LNCaP clone FGC (cell line): ENCODE results near the gene MRFAP1.
"Not testable (repeated sequence)": the region's sequence is repeated elsewhere in the genome, so short reads cannot be mapped to it uniquely, and the experiment has no call there.

Source experiments
- DNase-seq: peaks from one replicate; pipeline ENCODE4 v3.0.0-alpha.2; 2011; ENCODE audit warnings: low read depth
- H3K4me3 ChIP-seq: 2 replicates; pipeline ENCODE4 v1.5.1; 2011; ENCODE audit warnings: mild to moderate bottlenecking, low read depth, low read length, control low read depth
- TF ChIP-seq, protein P1 (sequence below): IDR thresholded peaks from 2 replicates; pipeline ENCODE4 v1.5.1; 2012; ENCODE audit warnings: mild to moderate bottlenecking; ENCODE audit not compliant: control insufficient read depth, insufficient read depth; ENCODE audit errors: extremely low read depth

MRFAP1 gene

DNA sequence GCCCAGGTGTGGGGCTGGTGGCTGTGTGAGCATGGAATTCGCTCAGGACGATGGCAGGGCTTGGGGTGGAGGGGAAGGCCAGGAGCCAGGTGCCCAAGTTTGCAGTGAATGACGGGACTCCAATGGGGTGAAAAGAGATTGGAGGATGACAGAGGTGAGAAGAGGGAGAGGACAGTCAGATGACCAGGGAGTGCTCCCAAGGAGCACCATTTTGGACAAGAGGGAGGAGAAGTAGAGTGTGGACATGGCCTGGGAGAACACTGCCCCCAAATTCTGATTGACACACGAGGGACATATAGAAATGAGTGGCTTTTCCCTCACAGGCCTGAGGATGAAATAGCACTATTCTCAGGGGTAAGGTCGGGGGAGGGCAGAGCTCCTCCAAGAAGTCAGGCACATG, 6.7 kb downstream of the MRFAP1 start:
- DNase-seq, result no peak
- TF ChIP-seq, protein P1, sequence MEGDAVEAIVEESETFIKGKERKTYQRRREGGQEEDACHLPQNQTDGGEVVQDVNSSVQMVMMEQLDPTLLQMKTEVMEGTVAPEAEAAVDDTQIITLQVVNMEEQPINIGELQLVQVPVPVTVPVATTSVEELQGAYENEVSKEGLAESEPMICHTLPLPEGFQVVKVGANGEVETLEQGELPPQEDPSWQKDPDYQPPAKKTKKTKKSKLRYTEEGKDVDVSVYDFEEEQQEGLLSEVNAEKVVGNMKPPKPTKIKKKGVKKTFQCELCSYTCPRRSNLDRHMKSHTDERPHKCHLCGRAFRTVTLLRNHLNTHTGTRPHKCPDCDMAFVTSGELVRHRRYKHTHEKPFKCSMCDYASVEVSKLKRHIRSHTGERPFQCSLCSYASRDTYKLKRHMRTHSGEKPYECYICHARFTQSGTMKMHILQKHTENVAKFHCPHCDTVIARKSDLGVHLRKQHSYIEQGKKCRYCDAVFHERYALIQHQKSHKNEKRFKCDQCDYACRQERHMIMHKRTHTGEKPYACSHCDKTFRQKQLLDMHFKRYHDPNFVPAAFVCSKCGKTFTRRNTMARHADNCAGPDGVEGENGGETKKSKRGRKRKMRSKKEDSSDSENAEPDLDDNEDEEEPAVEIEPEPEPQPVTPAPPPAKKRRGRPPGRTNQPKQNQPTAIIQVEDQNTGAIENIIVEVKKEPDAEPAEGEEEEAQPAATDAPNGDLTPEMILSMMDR, result no peak
- H3K4me3 ChIP-seq, result no peak overlapping the region

DNA sequence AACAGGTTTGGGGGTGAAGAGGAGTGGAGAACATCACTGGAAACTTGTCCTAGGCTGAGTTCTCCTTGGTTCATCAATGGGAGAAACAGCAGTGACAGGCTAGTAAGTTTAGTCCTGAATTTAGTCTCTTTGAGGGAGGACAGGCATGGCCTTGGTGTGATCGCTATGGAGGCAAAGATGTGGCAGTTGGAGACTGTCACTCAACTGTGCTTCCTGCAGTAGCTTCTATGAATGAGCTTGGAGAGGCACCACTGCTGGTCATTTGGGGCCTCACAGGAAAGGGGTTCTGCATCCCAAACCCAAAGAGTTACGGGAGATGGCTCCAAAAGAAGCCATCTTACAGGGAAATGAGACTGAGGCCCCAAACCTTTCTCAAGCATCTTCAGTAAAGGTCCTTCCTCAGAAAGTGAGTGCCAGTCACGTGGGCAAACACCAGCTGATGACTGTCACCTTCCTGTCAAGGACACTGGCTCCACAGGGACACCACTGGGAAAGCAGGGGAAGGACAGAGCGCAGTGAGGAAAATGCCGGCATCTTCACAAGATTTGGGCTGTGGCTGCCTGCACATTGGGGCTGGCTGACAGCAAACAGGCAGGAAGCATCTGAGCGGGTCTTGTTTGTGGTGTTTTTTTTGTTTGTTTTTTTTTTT, 7.2 kb downstream of the MRFAP1 start:
- no peak for DNase-seq
- TF ChIP-seq, protein P1, result no peak
- no peak overlapping the region for H3K4me3 ChIP-seq

DNA sequence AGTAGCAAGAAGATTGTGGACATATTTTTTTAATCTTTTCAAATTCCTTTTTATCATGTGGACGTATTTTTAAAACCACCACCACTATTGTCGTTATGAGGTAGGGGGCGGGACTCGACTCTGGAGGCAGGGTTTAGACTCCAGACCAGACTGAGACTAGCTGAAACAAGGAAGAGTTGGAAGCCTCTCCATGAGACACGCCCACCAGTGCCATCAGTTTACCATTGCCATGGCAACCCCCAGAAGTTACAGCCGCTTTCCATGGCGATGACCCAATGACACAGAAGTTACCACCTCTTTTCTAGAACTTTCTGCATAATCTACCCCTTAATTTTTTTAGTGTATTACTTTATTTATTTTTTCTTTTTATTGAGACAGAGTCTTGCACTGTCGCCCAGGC, 8.7 kb downstream of the MRFAP1 start:
- TF ChIP-seq, protein P1, result no peak
- H3K4me3 ChIP-seq, result no peak overlapping the region
- no peak for DNase-seq

DNA sequence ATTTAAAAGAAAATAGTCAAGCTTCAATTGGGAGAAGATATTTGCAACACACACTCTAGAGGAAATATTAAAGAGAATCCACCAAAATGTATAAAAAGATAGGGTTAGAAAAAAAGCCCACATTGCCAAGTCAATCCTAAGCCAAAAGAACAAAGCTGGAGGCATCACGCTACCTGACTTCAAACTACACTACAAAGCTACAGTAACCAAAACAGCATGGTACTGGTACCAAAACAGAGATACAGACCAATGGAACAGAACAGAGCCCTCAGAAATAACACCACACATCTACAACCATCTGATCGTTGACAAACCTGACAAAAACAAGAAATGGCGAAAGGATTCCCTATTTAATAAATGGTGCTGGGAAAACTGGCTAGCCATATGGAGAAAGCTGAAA, 13.7 kb downstream of the MRFAP1 start:
- H3K4me3 ChIP-seq, DNase-seq: not testable (repeated sequence)

DNA sequence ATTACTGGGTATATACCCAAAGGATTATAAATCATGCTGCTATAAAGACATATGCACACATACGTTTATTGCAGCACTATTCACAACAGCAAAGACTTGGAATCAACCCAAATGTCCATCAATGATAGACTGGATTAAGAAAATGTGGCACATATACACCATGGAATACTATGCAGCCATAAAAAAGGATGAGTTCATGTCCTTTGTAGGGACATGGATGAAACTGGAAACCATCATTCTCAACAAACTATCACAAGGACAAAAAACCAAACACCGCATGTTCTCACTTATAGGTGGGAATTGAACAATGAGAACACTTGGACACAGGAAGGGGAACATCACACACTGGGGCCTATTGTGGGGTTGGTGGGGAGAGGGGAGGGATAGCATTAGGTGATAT, 14.8 kb downstream of the MRFAP1 start:
- not testable (repeated sequence) for DNase-seq, H3K4me3 ChIP-seq

DNA sequence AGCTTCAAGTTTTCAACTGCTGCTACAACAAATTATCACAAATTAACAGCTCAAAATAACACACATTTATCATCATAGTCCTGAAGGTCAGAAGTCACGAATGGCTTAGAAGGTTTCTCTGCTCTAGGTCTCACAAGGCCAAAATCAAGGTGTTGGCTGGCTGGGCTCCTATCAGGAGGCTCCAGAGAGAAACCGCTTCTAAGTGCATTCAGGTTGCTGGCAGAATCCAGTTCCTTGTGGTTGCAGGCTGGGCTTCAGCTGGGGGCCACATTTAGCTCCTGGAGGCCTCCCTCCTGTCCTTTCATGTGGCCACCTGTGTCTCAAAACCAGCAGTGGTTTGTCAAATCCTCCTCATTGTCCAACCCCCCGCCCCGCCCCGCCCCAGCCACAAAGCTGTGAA, 15.4 kb downstream of the MRFAP1 start:
- TF ChIP-seq, protein P1, result no peak
- H3K4me3 ChIP-seq, result no peak overlapping the region
- no peak for DNase-seq

DNA sequence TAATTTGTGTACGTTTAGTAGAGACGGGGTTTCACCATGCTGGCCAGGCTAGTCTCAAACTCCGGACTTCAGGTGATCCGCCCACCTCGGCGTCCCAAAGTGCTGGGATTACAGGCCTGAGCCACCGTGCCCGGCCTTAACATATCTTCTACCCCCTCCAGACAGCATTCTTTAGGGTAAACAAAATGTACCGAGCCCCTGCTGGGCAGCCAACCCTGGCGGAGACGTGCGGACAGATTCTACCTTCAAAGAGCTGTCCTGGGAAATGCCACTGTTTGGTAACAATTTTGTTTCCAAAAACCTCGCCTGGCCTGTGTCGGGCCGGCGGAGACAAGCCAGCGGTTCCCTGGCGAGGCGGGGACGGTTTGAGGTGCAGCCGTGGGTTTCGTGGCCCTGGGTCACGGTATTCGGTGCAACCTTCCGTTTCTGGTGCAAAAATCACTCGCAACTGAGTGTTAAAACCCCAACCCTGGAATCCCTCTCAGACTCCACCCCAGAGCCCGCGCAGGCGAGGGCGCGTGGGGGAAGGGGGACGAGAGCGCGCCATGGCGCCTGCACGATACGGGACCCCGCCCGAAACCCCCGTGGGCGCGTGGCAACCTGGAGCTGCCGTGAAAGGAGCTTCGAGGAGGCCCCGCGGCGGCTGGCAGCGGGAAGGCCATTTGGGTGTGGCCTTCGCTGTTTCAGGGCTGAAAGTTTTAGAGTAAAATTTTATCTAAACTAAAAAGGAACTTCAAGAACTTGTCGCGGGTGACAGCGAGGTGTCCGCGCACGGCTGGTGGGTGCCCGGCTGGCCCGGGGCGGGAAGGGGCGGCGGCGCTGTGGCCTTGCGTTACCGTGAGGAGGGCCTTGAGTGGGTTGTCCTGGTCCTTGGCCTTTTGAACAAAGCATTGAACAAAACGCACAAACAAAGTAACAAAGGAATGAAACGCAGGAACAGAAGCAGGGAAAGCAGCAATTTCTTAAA, 17.0 kb downstream of the MRFAP1 start:
- no peak overlapping the region for H3K4me3 ChIP-seq
- no peak for DNase-seq
- TF ChIP-seq, protein P1, result no peak

DNA sequence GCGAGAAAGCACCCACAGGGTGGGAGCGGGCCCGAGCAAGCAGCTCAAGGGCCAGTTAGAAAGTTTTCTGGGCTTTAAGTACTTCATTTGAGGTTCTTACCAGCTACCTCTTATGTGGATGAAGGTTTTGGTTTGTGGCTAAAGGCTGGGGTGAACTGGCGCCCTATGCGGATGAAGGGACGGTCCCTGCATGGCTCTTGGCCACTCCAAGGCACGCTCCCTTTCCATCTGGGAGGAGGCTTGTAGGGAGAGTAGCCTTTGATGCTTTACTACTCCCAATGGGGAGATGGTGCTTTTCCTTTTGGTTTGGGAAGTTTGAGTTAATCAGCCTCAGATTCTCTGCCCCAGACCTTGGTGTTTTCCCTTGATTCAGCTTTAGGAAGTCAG, 17.7 kb downstream of the MRFAP1 start:
- TF ChIP-seq, protein P1, result no peak
- DNase-seq, result no peak
- H3K4me3 ChIP-seq, result no peak overlapping the region
